Mucosa of descending colon (tissue), 3 donors: Measurements from ENCODE around the gene NPHS2. TPM values are rescaled to one million over a fixed set of nuclear protein-coding genes. Genes with fewer than 3 reads are reported as not detected.

Experiments
- ATAC-seq: fragments of 200-7000 bp; cut with Tn5 transposase; one replicate; pipeline ENCODE4 v1.9.1; 2020; ENCODE audit warnings: mild to moderate bottlenecking, moderate library complexity
- DNase-seq, 3 donors: peaks; one replicate each; pipeline ENCODE4 v3.0.0-alpha.2; 2020
- H3K36me3 ChIP-seq: fragments of 200-600 bp; one replicate; pipeline ENCODE4 v1.8.0; 2021; ENCODE audit warnings: low read depth, mild to moderate bottlenecking
- H3K4me1 ChIP-seq: fragments of 200-600 bp; one replicate; pipeline ENCODE4 v1.8.0; 2021; ENCODE audit warnings: low read depth, mild to moderate bottlenecking
- H3K4me3 ChIP-seq: fragments of 200-600 bp; one replicate; pipeline ENCODE4 v1.8.0; 2021; ENCODE audit warnings: mild to moderate bottlenecking
- H3K9me3 ChIP-seq: fragments of 200-600 bp; one replicate; pipeline ENCODE4 v1.8.0; 2021; ENCODE audit warnings: mild to moderate bottlenecking
- CTCF ChIP-seq: fragments of 200-600 bp; IDR thresholded peaks from one replicate; pipeline ENCODE4 v1.8.0; 2022; ENCODE audit warnings: antibody characterized with exemption, mild to moderate bottlenecking
- intact Hi-C, 2 donors: fragments of 100-400 bp; cut with DNase I in 1 of 2; cut with micrococcal nuclease in 1 of 2; formaldehyde crosslinking; loops; one replicate each; pipeline versions ENCODE4 v1.11.0 to v1.11.1; 2022; cut with DNase I, micrococcal nuclease
- total RNA-seq, 3 donors: library from RNA; stranded (reverse); fragmentation: NEBNext Ultra II Directional in 2 of 3; extraction: Animal tissue kit (Norgen Biotek cat#: 25700) in 2 of 3; gene quantifications; one replicate each; pipeline versions ENCODE4 v1.2.1 to v1.2.4, GENCODE V29; 2021 to 2023
- donor health status: DM: no; HTN: no; CAD: no; lungs with moderate emphysema.
- donor health status: DM: no; HTN: no; CAD: no.
- donor health status: DM: no; HTN: yes; CAD: no.

Gene NPHS2
- total RNA-seq, 3 donors from 2014 or later = not detected

- DNase-seq = no peak
- no peaks in the 10 kb centered on the region for H3K36me3 ChIP-seq
- H3K4me3 ChIP-seq = no peak overlapping the region
- intact Hi-C loops = no loop called here
- no peak for ATAC-seq
- no peaks in the 10 kb centered on the region for H3K4me1 ChIP-seq
- TF ChIP-seq CTCF = no peak
- no peaks in the 10 kb centered on the region for H3K9me3 ChIP-seq
These were observed 21.3 kb downstream of the NPHS2 start for GRCh38 chr1:179554427-179554826.

- DNase-seq (no peak), ATAC-seq (no peak)
- no peak for TF ChIP-seq CTCF
- H3K4me1 ChIP-seq = no peaks in the 10 kb centered on the region
- no peaks in the 10 kb centered on the region for H3K9me3 ChIP-seq
- intact Hi-C loops = no loop called here
- no peak overlapping the region for H3K4me3 ChIP-seq
- H3K36me3 ChIP-seq = no peaks in the 10 kb centered on the region
These were observed 24.7 kb downstream of the NPHS2 start for GRCh38 chr1:179550746-179551682.

GRCh38 chr1:179549368-179549700 is 26.4 kb downstream of the NPHS2 start:
- no peak for TF ChIP-seq CTCF
- no peaks in the 10 kb centered on the region for H3K4me1 ChIP-seq
- H3K4me3 ChIP-seq = no peak overlapping the region
- ATAC-seq (peak; percentile 81), DNase-seq (no peak)
- no peaks in the 10 kb centered on the region for H3K9me3 ChIP-seq
- intact Hi-C loops = no loop called here
- H3K36me3 ChIP-seq = no peaks in the 10 kb centered on the region

GRCh38 chr1:179548666-179549367 is 26.9 kb downstream of the NPHS2 start:
- no peak for TF ChIP-seq CTCF
- DNase-seq (no peak), ATAC-seq (no peak)
- intact Hi-C loops = no loop called here
- no peaks in the 10 kb centered on the region for H3K4me1 ChIP-seq
- H3K36me3 ChIP-seq = no peaks in the 10 kb centered on the region
- no peaks in the 10 kb centered on the region for H3K9me3 ChIP-seq
- H3K4me3 ChIP-seq = no peak overlapping the region

GRCh38 chr1:179547021-179547535 is 28.7 kb downstream of the NPHS2 start:
- ATAC-seq (no peak), DNase-seq (no peak)
- Histone ChIP-seq H3K9me3 (no peaks in the 10 kb centered on the region), H3K4me1 (no peaks in the 10 kb centered on the region), H3K36me3 (no peaks in the 10 kb centered on the region), H3K4me3 (no peak overlapping the region)
- intact Hi-C loops = no loop called here
- TF ChIP-seq CTCF = no peak
